M059J (cell line): Measurements from ENCODE around the gene RNF217. TPM values are rescaled to one million over a fixed set of nuclear protein-coding genes. Genes with fewer than 3 reads are reported as not detected.
"Not testable (repeated sequence)": the region's sequence is repeated elsewhere in the genome, so short reads cannot be mapped to it uniquely, and the experiment has no call there.

Experiments used
- DNase-seq: peaks from one replicate; pipeline ENCODE4 v3.0.0-alpha.2; 2012; ENCODE audit warnings: low read depth
- total RNA-seq: library from RNA; depleted of rRNA; stranded (reverse); fragments of >200 nt; shearing (Covaris generic); gene quantifications from 2 replicates; pipeline ENCODE4 v1.2.3, GENCODE V29; 2014

RNF217 gene
- total RNA-seq, 1 experiment from 2014 or later, result 12.0 TPM

DNA sequence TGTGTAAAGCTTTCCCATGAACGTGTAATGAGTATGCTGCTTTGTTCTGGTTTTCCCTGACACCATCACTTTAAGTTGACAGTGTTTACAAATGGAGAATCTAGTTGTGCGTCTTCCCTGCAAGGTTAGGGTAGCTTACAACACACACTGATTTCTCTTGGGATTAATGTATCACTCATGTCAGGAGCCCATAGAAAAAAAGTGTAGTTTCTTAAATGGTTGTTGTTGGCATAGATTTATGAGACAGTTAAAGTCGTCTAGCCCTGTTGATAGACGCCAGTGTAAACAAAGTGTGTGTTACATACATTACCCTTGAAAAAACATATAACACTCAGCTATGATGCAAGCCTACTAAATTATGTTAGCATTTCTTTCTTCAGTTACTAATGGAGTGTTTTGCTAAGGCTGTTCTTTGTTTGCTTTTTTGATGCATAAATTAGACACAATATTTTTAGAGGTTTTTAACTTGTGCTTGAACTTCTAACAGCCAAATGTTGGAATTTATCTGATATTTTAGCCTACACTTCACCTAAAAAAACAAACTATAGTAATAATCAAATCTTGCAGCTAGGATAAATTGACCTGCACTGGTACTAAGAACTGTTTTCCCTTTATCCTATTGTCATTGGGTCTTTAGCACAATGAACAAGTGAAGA is 88.6 kb downstream of the RNF217 start:
- DNase-seq, result no peak

DNA sequence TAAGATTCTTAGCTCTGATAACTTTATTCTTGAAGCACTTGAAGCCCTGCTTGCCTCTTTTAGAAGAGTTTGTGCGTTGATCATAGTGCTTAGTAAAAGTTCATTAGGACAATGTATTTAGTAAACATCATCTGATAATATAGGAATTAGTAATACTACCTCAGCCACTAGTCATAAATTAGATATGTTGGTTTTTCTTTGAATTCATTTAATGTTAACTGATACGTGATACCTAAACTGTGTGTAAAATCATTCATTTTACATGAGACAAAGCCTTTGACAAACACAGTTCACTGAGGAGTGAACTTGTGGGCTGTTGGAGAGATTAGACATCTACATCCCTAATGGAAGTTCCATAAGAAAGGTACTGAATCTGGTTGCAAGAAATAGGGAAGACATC is 91.6 kb downstream of the RNF217 start:
- DNase-seq, result no peak

DNA sequence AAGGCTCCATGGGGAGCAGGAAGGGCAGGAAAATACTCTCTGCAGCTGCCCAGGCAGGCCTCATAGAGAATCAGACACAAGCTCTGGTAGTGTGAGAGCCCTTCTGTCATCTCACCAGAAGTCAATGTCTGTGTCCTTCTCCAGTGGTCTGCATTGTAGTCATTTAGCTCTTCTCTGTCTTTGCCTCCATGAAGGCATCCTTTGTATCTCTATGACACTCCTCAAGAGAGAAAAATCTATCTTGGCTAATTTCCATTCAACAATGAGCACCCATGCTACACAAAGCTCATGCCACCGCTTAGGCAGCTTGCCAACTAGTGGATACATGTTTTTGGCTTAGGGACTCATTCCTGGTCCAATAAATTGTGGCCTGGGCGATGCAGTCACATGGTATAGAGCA is 92.1 kb downstream of the RNF217 start:
- DNase-seq, result no peak

DNA sequence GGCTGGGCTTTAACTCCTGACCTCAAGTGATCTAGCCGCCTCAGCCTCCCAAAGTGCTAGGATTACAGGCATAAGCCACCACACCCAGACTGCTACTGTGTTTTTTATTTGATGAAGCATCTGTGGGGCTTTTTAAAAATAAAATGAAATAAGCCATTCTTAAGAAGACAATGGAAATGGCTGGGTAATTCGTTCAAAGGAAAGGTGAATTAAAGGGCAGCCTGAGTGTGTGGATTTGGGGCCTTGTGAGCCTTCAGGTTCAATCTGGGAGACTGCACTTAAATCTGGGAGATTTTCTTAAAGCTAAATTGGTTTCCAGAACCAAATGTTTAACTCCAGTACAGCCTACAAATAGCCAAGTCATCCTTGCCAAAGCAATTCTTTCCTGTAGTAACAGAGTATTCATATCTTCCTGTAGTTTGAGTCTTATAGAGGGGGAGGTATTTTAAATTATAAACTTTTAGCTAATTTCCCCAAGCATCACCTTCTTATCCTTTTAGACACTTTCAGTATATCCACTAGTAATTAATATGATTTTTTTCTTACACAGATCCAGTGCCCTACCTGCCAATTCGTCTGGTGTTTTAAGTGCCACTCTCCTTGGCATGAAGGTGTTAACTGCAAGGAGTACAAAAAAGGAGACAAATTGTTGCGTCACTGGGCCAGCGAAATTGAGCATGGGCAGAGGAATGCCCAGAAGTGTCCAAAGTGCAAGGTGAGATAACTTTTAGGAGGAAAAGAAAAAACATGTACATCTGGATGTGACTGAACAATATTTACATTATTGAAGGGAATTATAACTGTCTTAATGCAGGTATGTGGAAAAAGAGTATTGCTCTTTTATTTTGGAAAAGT is 95.4 kb downstream of the RNF217 start:
- no peak for DNase-seq

DNA sequence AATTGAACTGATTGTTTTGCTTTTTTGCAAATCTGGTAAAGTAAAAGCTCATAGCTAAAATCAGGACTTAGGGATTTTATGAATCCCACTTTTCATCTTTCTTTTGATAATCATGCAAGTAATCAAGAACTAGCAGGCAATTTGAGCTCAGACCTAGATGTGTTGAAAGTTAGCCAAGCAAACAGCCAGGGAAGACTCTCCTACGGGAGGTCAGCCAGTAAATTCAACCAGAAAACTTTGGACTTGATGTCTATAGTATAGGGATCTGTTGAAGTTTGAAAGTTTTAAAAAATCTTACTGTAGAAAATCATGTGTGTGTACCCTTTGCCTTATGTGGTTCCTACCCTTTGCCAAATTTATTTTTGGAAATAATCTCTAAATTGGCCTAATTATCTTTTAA is 96.3 kb downstream of the RNF217 start:
- no peak for DNase-seq

- no peak for DNase-seq
Measured at GRCh38 chr6:125063307-125063706, 101.1 kb downstream of the RNF217 start.

GRCh38 chr6:125066140-125066539 is 103.9 kb downstream of the RNF217 start:
- DNase-seq, result peak; percentile 9

DNA sequence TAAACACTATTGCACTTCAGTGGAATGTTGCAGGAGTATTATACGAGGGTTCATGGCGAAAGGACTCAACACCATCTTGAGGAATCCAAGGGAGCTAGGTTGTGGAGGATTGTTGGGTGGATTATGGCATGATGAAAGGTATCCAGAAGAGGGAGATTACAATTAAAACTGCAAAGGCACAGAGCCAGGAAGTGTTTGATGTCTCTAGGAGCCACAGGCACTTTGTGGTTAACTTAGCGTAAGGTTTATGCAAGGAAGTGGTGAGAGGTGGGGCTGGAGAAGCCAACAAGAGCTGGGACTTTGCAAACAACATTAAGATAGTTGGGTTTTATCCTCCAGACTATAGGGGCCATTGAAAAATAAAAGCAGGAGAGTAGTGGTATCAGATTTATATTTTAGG is 104.7 kb downstream of the RNF217 start:
- DNase-seq, result peak; percentile 95

DNA sequence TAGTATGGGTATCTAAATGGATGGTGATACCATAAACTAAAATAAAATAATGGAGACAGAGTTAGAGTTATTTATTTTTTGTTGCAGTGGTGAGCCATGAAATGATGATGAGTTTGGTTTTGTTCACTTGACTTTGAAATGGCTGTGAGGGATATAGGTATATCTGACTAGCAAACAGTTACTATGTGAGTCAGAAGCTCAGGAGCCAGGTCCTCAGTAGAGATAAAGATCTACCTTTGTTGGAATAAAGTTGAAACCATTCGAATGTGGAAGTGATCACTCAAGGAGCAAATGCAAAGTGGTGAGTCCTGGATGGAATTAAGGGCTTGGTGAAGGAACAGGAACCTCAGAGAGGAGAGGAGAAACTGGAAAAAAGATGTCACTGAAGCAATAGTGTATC is 105.3 kb downstream of the RNF217 start:
- DNase-seq, result no peak

DNA sequence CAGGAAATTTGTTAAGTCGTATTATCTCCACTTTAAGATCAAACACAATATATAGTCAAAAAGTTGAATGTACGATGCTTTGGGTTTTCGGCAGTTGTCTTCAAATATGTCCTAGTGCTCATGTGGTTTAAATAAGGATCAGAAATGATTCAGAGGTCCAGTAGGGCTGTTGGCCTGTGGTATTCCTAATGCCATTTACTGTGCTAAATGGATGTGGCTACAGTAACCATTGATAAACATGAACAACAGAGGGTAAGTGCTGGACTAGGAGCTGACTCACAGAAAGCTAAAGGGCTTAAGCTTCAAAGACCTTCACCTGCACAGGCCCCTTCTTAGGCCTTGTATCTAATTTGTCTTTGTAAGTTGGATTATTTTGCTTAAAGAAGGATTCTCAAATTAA is 110.8 kb downstream of the RNF217 start:
- DNase-seq, result peak; percentile 31

DNA sequence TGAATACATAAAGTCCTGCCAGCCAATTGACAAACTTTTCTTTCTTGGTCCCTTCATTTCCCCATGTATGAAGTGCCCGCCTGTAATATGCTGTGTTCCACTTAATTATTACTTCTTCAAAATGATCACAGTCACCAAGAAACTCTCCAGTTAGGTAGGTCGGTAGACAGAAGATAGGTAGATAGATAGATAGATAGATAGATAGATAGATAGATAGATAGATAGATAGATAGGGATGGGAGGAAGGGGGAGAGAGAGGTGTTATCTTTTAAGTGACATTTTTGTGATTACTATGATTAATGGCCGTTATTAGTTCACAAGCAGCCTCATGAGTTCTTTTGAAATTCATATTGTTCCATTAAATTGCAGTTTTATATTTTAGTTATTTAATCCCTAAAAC is 111.9 kb downstream of the RNF217 start:
- no peak for DNase-seq

DNA sequence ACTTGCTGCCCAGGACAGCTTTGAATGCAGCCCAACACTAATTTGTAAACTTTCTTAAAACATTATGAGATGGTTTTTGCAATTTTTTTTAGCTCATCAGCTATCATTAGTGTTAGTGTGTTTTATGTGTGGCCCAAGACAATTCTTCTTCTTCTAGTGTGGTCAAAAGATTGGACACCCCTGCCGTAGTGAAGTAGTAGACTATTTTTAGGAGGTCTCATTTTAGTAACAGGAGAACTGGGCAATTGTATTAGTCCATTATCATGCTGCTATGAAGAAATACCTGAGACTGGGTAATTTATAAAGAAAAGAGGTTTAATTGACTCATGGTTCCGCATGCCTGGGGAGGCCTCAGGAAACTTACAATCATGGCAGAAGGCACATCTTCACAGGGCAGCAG is 112.8 kb downstream of the RNF217 start:
- DNase-seq, result not testable (repeated sequence)

GRCh38 chr6:125075741-125076481 is 113.7 kb downstream of the RNF217 start:
- no peak for DNase-seq

GRCh38 chr6:125076482-125076742 is 114.2 kb downstream of the RNF217 start:
- DNase-seq, result no peak

GRCh38 chr6:125077453-125077852 is 115.2 kb downstream of the RNF217 start:
- DNase-seq, result no peak

- no peak for DNase-seq
Measured at GRCh38 chr6:125078602-125079321, 116.5 kb downstream of the RNF217 start.

DNA sequence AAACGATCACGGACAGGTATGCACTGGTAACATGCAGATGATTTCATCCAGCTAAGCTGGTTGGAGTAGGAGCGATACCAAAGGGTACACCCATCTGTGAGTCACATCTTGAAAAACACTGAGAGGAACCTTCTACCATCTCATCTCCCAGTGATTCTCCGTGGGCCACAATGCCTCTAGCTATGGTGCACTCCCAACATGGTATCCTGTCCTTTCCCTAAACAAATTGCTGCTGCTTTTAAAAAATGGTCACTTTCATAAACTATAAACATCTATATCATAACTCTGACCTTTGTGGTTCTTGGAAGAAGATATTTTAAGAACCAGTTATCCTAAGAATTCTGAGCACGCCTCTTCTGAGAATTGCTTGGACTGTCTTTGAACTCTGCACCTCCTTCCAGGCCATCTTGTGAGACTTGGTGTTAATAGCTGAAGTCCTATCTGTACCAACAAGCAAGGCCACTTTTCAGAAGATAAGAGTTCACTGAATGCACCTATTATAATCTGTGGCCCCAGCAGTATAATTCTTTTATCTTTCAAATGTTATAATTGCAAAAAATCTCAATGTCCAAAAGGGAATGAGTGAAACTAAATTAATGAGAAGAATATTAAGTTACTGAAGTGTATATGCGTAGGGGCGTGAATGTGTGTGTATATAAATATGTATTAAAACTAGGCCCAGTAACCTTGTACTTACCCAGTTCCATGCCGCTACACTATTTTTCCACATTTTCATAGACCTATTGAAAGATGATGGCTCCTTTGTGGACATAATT is 120.9 kb downstream of the RNF217 start:
- DNase-seq, result no peak

DNA sequence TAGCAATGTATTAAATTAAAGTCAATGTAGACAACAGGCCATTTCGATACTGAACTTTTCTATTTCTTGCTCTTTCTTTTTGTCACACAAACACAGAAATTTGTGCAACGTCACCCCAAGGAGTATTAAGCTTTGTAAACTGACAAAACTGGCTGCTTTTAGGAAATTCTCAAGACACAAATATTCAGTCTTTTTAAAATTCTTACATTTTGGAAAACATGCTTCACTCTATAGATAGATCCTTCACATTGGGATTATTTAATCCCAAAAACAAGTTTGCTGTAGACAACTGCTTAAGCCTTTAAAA is 121.4 kb downstream of the RNF217 start:
- DNase-seq, result no peak

- DNase-seq, result no peak
Measured at GRCh38 chr6:125086716-125087115, 124.5 kb downstream of the RNF217 start.

DNA sequence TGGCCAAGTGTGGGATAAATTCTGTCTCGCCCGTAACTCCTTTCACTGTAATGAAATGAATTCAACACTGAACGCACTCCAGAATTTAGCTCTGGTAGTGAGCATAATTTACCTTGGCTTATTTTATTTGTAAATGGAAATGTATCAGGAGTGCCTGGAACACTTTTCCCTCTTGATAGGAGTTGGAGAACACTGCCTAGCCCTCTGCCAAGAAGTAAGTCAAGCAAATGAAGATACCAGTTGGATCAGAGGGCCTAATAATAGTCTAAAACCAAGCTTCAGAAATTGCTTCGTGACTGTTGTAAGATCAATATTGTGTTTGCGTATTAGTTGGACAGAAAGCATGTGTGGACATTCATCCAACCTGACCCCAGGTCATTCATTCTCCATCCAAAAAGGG is 126.7 kb downstream of the RNF217 start:
- DNase-seq, result no peak

GRCh38 chr6:125094563-125094962 is 132.3 kb downstream of the RNF217 start:
- peak; percentile 41 for DNase-seq
